Astrocyte (in vitro differentiated cells and primary cell): ENCODE measurements around the gene TTF2. TPM values are rescaled to one million over a fixed set of nuclear protein-coding genes. Genes with fewer than 3 reads are reported as not detected.
A peak's percentile ranks its signal among the peaks of the same experiment; 100 is the strongest.

Source experiments
- DNase-seq: peaks from one replicate; pipeline ENCODE4 v3.0.0-alpha.2; 2010; ENCODE audit warnings: low read depth
- FAIRE-seq: peaks from 2 replicates; lab custom pipeline; 2011; peaks lifted over from hg19 to GRCh38; lab: Jason Lieb, UNC
- H2AFZ ChIP-seq: 2 replicates; pipeline ENCODE4 v1.6.0; 2012; ENCODE audit warnings: low read depth, low read length, inconsistent platforms
- H3K27ac ChIP-seq: 2 replicates; pipeline ENCODE4 v1.5.1; 2011; ENCODE audit warnings: low read depth, low read length, inconsistent platforms
- H3K27me3 ChIP-seq: 2 replicates; pipeline ENCODE4 v1.6.0; 2011; ENCODE audit warnings: low read length, inconsistent platforms; ENCODE audit not compliant: insufficient read depth
- H3K36me3 ChIP-seq: 2 replicates; pipeline ENCODE4 v1.5.1; 2011; ENCODE audit warnings: low read length, inconsistent platforms; ENCODE audit not compliant: insufficient read depth
- H3K4me1 ChIP-seq: 2 replicates; pipeline ENCODE4 v1.5.1; 2011; ENCODE audit warnings: low read length, inconsistent platforms; ENCODE audit not compliant: insufficient read depth
- H3K4me2 ChIP-seq: 2 replicates; pipeline ENCODE4 v1.6.0; 2012; ENCODE audit warnings: low read length, inconsistent platforms
- H3K4me3 ChIP-seq: 2 replicates; pipeline ENCODE4 v1.5.1; 2011; ENCODE audit warnings: low read depth, mild to moderate bottlenecking, low read length, inconsistent platforms; ENCODE audit not compliant: insufficient read depth
- H3K79me2 ChIP-seq: 2 replicates; pipeline ENCODE4 v1.6.0; 2012; ENCODE audit warnings: mild to moderate bottlenecking, low read length, inconsistent platforms; ENCODE audit not compliant: insufficient read depth
- H3K9ac ChIP-seq: 2 replicates; pipeline ENCODE4 v1.6.0; 2012; ENCODE audit warnings: mild to moderate bottlenecking, low read length, inconsistent platforms
- H3K9me3 ChIP-seq: 2 replicates; pipeline ENCODE4 v1.5.1; 2012; ENCODE audit warnings: low read depth, mild to moderate bottlenecking, low read length, inconsistent platforms; ENCODE audit not compliant: insufficient read depth
- H4K20me1 ChIP-seq: 2 replicates; pipeline ENCODE4 v1.6.0; 2012; ENCODE audit warnings: low read length, inconsistent platforms; ENCODE audit not compliant: insufficient read depth
- H3K27ac Mint-ChIP-seq: one replicate; pipeline ENCODE4 v1.8.0; 2021; ENCODE audit warnings: mild to moderate bottlenecking, mixed read lengths; ENCODE audit not compliant: unreplicated experiment
- H3K27me3 Mint-ChIP-seq: one replicate; pipeline ENCODE4 v1.8.0; 2021; ENCODE audit warnings: low read depth, mixed read lengths; ENCODE audit not compliant: unreplicated experiment
- H3K36me3 Mint-ChIP-seq: one replicate; pipeline ENCODE4 v1.8.0; 2021; ENCODE audit warnings: low read depth, mixed read lengths; ENCODE audit not compliant: unreplicated experiment
- H3K4me1 Mint-ChIP-seq: one replicate; pipeline ENCODE4 v1.8.0; 2021; ENCODE audit warnings: low read depth, mixed read lengths; ENCODE audit not compliant: unreplicated experiment
- H3K4me3 Mint-ChIP-seq: one replicate; pipeline ENCODE4 v1.8.0; 2021; ENCODE audit warnings: mild to moderate bottlenecking, moderate library complexity, mixed read lengths; ENCODE audit not compliant: unreplicated experiment
- H3K9me3 Mint-ChIP-seq: one replicate; pipeline ENCODE4 v1.8.0; 2021; ENCODE audit warnings: mild to moderate bottlenecking, mixed read lengths; ENCODE audit not compliant: unreplicated experiment
- EZH2 ChIP-seq: IDR thresholded peaks from 2 replicates; pipeline ENCODE4 v1.6.1; 2012; ENCODE audit warnings: mild to moderate bottlenecking, low read length, inconsistent platforms; ENCODE audit not compliant: insufficient read depth
- total RNA-seq: library from RNA; stranded (reverse); gene quantifications from 2 replicates; pipeline ENCODE4 v1.2.1, GENCODE V29; 2021
- TF ChIP-seq, protein P1 (sequence below): IDR thresholded peaks from 2 replicates; pipeline ENCODE4 v1.5.1; 2011; ENCODE audit warnings: low read depth, mild to moderate bottlenecking, inconsistent platforms, low read length, moderate library complexity; ENCODE audit not compliant: insufficient read depth

Gene TTF2
- total RNA-seq, 1 donor from 2014 or later, result 23.4 TPM

DNA sequence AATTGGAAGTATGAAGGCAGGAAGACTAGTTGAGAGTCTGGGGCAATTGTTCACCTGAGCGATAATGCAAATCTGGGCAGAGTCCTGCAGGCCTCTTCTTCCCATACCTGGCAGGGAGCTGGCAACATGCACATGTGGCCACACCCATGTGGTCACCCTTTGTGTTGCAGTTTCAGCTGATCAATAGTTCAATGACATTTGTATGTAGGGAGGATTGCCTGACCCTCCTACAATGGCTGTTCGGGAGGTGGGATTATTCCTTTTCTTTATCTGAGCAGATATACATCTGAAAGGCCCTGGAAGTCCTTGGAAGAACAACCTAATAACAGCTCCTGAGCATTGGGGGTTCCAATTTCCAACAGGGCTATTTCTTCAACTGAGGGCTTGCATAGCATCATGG lies 76.6 kb downstream of the TTF2 start:
- H3K79me2 ChIP-seq, result no peaks in the 10 kb centered on the region
- H3K27me3 ChIP-seq, result no peaks in the 10 kb centered on the region
- H3K4me1 ChIP-seq, result peaks cover 2% of the 10 kb centered on the region
- H3K27ac ChIP-seq, result no peak overlapping the region
- H2AFZ ChIP-seq, result no peak overlapping the region
- H3K4me2 ChIP-seq, result no peak overlapping the region
- H3K9ac ChIP-seq, result no peak overlapping the region
- H3K27me3 Mint-ChIP-seq, result no peaks in the 10 kb centered on the region
- no peaks in the 10 kb centered on the region for H3K9me3 ChIP-seq
- no peak for FAIRE-seq
- DNase-seq, result no peak
- TF ChIP-seq EZH2, result no peak
- TF ChIP-seq, protein P1, sequence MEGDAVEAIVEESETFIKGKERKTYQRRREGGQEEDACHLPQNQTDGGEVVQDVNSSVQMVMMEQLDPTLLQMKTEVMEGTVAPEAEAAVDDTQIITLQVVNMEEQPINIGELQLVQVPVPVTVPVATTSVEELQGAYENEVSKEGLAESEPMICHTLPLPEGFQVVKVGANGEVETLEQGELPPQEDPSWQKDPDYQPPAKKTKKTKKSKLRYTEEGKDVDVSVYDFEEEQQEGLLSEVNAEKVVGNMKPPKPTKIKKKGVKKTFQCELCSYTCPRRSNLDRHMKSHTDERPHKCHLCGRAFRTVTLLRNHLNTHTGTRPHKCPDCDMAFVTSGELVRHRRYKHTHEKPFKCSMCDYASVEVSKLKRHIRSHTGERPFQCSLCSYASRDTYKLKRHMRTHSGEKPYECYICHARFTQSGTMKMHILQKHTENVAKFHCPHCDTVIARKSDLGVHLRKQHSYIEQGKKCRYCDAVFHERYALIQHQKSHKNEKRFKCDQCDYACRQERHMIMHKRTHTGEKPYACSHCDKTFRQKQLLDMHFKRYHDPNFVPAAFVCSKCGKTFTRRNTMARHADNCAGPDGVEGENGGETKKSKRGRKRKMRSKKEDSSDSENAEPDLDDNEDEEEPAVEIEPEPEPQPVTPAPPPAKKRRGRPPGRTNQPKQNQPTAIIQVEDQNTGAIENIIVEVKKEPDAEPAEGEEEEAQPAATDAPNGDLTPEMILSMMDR, result no peak
- no peak overlapping the region for H3K4me3 ChIP-seq
- no peaks in the 10 kb centered on the region for H3K36me3 ChIP-seq
- H3K27ac Mint-ChIP-seq, result no peak overlapping the region
- H3K4me3 Mint-ChIP-seq, result no peak overlapping the region
- H4K20me1 ChIP-seq, result no peaks in the 10 kb centered on the region
- no peaks in the 10 kb centered on the region for H3K36me3 Mint-ChIP-seq
- H3K4me1 Mint-ChIP-seq, result no peaks in the 10 kb centered on the region
- no peaks in the 10 kb centered on the region for H3K9me3 Mint-ChIP-seq

DNA sequence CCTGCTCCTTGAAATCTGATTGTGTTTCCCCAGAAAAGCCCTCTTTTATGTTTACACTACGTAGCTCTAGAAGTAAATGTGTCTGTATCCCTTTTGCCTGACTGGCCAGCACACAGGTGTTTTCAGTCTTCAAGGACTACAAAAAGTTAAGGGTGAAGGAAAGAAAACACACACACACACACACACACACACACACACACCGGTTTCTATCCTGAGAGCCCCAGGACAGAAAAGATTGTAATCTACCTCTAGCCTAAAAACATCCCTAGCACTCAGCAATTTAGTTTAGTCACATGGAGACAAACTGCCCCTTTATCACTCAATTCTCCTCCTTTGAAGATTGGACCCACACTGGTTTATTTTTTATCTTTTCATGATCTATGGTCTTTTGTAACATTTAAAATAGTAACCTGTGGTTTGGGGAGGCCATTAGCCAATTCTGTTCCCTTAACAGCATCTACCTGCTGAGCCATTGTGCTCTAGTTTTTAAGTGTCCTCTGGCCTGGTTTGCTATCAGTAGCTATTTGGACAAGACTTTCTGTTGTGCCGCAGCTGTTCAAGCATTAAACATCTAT lies 77.2 kb downstream of the TTF2 start:
- Histone ChIP-seq H3K79me2 (no peaks in the 10 kb centered on the region), H3K4me3 (no peak overlapping the region), H4K20me1 (no peaks in the 10 kb centered on the region), H3K4me2 (no peak overlapping the region), H3K9ac (no peak overlapping the region), H3K36me3 (no peaks in the 10 kb centered on the region), H3K4me1 (peaks cover 5% of the 10 kb centered on the region), H3K27ac (no peak overlapping the region), H3K27me3 (no peaks in the 10 kb centered on the region), H2AFZ (no peak overlapping the region), H3K9me3 (no peaks in the 10 kb centered on the region)
- H3K27ac Mint-ChIP-seq, result no peak overlapping the region
- H3K9me3 Mint-ChIP-seq, result no peaks in the 10 kb centered on the region
- H3K4me1 Mint-ChIP-seq, result no peaks in the 10 kb centered on the region
- H3K36me3 Mint-ChIP-seq, result no peaks in the 10 kb centered on the region
- FAIRE-seq, result no peak
- no peak for DNase-seq
- no peak for TF ChIP-seq EZH2
- TF ChIP-seq, protein P1, result no peak
- H3K4me3 Mint-ChIP-seq, result no peak overlapping the region
- no peaks in the 10 kb centered on the region for H3K27me3 Mint-ChIP-seq

DNA sequence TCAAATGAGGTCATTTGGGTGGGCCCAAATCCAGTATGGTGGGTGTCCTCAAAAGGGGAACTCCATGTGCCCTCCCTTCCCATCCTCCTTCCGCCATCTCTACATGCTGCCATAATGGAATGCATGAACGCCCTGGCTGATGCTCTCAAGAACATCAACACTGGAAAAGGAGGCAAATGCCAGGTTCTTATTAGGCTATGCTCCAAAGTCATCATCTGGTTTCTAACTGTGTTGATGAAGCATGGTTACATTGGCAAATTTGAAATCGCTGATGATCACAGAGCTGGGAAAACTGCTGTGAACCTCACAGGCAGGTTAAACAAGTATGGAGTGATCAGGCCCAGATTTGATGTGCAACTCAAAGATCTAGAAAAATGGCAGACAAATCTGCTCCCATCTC lies 78.0 kb downstream of the TTF2 start:
- no peaks in the 10 kb centered on the region for H3K36me3 Mint-ChIP-seq
- H3K27ac ChIP-seq, result no peak overlapping the region
- peak; percentile 20 for FAIRE-seq

More for the DNA sequence above, 78.0 kb downstream of the TTF2 start:
- TF ChIP-seq EZH2, result no peak
- TF ChIP-seq, protein P1, result no peak
- Mint-ChIP-seq H3K27ac (no peak overlapping the region), H3K4me1 (no peaks in the 10 kb centered on the region), H3K4me3 (no peak overlapping the region), H3K9me3 (no peaks in the 10 kb centered on the region), H3K27me3 (no peaks in the 10 kb centered on the region)
- Histone ChIP-seq H3K27me3 (no peaks in the 10 kb centered on the region), H3K9ac (no peak overlapping the region), H4K20me1 (no peaks in the 10 kb centered on the region), H3K4me3 (no peak overlapping the region), H2AFZ (no peak overlapping the region), H3K79me2 (no peaks in the 10 kb centered on the region), H3K4me1 (peaks cover 11% of the 10 kb centered on the region), H3K4me2 (no peak overlapping the region), H3K36me3 (no peaks in the 10 kb centered on the region), H3K9me3 (no peaks in the 10 kb centered on the region)
- no peak for DNase-seq
